DLD1 (cell line): ENCODE data around the gene ZMIZ1.

Experiments used
- in situ Hi-C: cut with HindIII; loops from 2 replicates; pipeline ENCODE4 v1.10.0; 2017; ENCODE audit warnings: low sequenced_read_pairs

Gene ZMIZ1

DNA sequence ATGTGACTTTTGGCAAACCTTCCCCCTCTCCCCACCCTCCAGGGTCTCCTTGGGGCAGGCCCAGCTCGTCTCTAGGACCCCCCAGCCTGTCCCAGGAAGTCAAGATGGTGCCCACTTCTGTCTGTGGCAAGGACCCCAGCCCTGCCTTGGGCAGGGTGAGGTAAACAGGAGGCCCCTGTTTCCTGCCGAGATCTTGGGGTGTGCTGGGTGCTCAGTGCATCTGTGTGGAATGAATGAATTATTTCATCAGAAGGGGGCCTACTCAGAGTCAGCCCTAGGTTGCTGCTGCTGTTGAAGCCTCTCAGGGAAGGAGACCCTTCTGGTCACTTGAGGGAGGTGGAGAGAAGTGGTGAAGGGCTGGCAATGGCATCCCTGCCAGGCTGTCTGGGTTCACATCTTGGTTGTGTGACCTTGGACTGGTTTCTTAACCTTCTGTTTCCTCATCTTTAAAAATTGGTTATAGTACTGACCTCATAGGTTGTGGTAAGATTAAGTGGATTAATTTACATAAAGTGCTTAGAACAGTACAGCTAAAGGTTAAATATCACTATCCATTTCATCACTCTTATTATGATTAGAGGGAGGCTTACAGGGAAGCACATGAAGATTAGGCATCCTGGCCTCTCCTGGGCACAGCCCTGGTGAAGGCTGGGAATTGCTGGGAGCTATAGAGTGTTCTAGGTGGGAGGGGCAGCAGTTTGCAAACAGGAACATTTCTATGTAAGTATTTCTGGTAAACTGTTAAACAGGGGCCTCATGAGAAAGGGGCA, 67.7 kb downstream of the ZMIZ1 start:
- in situ Hi-C loops, result no loop called here

DNA sequence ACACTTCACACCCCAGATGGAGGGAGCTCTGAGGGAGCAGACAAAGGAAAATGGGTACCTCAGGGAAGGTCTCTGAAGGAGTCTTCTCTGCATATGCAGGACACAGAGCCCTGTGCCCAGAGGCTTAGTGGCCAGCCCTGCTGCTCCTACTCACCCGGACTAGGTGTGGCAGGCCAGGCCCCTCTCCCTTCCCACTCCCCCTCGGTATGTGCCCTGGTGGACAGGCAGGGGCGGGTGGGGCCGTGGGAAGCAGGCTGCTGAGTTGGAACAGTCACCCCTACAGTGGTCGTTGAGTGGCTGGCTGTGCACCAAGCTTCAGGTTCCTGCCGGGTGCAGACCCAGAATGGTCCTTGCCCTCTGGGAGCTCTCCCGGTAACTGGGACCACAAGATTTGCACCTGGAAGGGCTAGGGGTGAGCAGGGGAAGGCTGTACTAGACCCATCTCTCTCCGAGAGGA, 68.6 kb downstream of the ZMIZ1 start:
- in situ Hi-C loops, result no loop called here

DNA sequence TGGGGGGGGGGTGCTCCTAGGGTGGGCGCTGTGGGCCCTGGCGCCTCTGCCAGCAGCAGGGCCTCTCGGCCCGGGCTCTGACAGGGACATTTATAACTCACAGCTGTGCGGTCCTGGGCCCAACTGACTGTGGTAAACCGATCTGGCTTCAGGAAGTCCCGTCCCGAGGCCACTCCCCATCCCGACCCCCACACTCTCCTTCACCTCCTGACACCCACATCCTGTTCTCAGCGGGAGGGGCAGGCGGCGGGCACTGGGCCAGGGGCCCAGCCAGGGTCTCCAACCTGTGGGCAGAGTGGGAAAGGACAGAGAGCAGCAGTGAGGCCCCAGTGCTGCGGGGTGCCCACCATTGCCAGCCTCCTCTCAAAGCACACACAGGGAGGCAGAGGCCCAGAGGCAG, 69.1 kb downstream of the ZMIZ1 start:
- in situ Hi-C loops, result no loop called here

DNA sequence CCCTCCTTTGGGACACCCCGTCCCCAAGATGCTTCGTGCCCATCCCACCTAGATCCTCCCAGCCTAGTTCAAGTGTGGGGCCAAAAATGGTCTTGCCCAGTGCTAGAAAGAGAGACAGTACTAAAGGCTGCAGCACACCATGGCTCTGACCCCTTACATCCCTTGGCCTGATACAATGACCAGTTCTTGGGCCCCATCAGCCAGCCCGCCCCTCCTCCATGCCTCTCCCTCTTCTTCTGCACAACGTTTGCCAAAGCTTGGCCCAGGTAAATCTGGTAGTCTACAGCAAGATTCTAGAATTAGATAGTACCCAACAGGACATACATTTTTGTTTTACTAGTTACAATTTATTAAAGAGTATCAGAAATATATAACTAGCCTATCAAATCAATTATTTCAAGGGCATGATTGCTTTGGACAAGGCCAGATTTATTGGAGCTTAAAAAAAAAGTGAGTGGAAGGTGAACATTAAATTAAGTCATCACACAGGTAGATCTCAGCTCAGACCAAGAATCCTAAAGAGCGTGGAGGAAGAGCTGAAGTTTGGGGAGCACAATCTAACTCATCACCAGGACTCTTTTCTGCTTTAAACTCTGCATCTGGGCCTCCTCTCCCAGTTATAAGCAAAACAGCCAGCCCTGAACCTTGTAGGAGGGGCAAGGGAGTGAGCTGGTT, 69.8 kb downstream of the ZMIZ1 start:
- in situ Hi-C loops, result no loop called here

DNA sequence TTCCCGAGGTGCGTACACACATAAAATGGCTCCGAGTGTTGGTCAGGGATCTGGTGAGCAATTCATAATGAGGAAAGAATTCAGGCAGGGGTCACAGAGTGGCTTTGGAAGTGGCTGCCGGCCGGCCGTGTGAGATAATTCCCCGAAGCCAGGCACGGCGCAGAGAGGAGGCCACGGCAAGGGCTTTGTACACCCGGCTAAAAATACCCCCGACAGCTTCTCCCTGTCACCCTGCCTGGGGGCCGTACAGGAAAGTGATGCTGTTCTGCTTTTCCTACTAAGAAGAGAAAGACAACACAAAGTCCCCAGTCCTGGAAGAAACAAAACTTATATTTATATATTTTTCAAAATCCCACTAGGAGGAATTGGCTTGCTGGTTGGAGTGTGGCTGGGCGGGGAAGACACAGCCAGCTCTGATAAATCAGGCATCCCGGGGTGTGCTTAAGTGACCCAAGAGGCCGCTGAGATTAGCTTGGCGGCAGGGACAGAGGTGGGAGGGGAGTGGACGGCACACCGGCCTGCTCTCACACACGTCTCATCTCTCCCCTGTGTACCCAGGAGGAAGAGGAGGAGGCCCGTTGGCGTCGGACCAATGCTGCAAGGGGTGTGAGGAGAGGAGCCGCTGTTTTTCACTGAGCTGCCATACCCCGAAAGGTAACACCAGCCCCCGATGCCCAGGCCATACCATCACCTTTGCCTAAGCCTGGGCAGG, 70.5 kb downstream of the ZMIZ1 start:
- in situ Hi-C loops, result no loop called here

DNA sequence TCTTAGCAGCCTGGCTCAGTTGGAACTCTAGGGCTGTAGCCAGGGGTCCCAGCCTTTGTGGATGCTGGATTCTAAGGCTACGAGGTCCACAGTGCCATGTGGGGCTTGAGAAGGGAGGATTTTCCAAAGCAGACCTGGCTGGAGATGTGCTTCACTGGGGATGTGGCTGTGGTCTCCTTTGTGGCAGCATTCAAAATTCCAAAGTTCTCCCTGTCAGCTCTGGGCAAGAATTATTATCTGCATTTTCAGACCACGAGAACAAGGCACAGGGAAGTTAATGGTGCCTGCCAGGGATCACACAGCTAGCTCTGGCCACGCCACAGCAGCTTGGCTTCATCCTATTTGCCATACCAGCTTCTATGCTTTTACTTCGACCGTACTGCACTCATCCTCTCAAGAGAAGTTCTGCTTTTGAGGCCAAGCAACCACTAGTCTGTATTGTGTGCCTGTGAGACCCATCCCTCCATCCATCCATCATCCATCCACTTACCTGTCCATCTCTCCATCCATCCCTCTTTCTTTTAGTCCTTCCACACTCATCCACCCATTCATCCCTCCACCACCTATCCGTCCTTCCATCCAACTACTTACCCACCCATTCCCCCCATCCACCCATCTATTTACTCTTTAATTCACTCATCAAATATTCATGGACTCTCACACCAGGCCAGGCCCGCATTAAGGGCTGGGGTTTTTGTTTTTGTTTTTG, 71.5 kb downstream of the ZMIZ1 start:
- in situ Hi-C loops, result no loop called here

DNA sequence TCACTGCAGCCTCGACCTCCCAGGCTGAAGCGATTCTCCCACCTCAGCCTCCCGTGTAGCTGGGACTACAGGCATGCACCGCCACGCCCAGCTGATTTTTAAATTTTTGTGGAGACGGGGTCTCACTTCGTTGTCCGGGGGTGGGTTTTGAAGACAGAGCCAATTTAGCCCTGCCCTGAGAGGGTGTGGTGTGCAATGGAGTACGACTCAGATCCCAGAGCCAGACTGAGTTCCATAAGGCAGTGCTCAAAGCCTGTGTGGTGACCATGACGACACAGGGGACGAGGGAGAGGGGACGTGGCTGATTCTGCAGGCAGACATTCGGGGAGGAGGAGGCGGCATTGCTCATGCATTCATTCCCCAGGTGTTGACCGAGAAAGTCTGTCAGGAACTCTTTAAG, 72.1 kb downstream of the ZMIZ1 start:
- in situ Hi-C loops, result no loop called here

DNA sequence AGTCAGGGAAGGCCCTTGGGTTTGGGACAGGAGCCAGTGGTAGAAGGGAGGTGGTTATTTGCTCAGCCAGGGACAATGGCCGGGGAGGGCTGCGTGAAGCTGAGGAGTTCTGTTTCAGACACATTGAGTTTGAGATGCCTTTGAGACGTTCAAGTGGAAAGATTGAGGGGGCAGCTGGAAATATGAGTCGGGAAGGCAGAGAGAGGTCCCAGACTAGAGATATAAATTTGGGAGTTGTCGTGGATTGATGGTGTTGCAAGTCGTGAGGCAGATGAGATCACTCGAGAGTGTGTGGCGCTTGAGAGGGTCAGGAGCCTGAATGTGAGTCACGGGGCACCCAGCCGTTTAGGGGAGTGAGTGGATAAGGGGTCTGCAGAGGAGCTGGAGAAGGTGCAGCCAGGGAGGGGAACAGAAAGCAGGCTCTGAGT, 73.3 kb downstream of the ZMIZ1 start:
- in situ Hi-C loops, result no loop called here

DNA sequence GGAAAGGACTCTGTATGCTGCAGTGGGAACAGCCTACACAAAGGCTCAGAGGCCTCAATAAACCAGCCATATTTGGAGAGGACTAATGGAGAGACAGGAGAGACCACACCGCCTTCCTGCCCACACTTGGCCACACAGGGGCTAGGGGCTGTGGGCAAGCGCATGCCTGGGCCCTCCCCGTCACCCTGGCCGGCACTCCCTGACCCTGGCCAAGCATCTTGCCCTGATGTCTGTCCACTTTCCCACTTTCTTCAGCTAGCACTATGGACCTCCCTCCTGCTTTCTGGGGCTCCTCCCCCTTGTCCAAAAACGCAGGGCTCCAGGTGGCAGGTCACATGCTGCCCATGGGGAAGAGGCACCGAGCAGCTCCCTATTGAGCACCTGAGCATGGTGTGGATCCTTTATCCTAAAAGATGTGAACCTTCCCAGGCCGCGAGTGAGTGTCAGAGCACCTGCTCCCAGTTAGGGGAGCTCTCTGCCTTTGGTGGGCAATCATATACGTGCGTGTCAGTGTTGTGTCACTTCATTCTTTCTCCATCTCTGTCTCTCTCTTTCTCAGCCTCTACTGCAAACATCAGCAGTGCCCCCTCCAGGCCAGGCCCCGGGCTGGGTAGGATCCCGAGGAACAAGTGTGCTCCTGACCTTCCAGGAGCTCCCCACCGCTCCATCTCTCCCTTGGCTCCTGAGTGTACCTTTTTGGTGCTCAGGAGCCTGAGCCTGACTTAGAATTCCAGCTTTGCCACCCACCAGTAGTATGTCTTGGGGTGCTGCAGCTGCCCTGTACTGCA, 74.0 kb downstream of the ZMIZ1 start:
- in situ Hi-C loops, result no loop called here

DNA sequence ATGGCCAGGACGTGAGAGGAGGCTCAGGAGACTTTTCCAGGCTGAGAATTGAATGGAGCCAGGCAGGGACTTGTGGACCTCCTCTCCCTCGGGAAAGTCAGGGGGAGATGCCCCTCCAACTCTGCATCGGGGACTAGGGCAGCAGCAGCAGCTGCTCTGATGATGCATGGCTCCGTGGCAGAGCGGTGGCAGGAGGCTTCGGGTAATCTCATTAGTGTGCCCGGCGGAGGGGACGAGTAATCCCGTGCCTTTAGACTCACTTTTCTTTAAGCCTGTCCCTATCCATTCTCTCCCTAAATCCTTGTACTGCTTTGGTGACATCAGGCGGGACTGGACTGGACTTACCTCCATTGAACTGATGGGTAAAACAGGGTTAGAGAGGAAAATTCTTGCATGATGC, 75.1 kb downstream of the ZMIZ1 start:
- in situ Hi-C loops, result no loop called here

DNA sequence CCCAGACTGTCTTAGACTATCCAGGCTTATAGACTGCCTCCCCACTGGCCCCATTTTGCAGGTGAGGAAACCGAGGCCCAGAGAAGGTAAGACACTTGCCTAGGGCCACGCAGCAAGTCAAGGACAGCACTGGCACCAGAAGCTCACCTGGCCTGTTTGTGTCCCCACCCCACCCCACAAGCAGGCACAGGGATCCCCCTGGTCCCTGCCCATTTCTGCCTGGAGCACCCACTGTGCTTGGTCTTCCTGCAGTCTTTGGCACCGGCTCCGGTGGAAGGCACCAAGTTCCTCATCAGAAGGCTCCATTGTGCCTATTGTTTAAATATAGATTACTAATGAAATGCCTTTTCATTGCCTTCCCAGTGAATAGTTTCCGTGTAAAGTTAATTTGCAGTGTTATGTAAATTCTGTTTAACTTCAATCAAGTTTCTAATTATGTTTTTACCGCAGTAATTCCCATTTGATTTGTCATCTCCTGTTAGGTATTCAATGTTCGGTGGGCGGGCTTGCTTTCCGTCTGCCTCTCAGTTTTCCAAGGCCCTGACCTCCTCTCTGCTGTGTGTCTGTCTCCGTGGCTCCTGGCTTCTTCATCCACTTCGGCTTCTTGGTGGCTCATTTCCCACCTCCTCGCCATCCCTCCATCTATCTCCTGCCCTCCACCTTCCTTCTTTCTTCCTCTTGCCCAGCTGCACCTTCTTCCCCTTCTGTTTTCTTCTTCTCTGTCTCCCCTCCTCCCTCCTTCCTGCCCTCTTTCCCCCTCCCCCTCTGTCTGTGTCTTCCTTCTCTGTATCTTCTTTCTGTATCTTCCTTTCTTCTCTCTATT, 75.8 kb downstream of the ZMIZ1 start:
- in situ Hi-C loops, result no loop called here

DNA sequence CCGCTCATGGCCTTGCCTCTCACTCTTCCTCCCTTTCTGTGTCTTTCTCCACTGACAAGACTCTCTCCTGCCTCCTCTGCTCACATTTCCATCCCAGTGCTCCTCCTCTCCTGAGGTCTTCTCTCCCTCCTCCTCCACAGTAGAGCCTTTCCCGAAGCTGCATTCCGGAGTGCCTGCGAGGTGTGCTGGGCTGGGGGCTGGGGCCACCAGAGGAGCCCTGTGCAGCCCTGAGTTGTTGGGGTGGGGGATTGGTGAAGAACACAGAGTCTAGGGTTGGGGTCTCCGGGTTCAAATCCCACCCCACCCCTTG, 76.4 kb downstream of the ZMIZ1 start:
- in situ Hi-C loops, result no loop called here

DNA sequence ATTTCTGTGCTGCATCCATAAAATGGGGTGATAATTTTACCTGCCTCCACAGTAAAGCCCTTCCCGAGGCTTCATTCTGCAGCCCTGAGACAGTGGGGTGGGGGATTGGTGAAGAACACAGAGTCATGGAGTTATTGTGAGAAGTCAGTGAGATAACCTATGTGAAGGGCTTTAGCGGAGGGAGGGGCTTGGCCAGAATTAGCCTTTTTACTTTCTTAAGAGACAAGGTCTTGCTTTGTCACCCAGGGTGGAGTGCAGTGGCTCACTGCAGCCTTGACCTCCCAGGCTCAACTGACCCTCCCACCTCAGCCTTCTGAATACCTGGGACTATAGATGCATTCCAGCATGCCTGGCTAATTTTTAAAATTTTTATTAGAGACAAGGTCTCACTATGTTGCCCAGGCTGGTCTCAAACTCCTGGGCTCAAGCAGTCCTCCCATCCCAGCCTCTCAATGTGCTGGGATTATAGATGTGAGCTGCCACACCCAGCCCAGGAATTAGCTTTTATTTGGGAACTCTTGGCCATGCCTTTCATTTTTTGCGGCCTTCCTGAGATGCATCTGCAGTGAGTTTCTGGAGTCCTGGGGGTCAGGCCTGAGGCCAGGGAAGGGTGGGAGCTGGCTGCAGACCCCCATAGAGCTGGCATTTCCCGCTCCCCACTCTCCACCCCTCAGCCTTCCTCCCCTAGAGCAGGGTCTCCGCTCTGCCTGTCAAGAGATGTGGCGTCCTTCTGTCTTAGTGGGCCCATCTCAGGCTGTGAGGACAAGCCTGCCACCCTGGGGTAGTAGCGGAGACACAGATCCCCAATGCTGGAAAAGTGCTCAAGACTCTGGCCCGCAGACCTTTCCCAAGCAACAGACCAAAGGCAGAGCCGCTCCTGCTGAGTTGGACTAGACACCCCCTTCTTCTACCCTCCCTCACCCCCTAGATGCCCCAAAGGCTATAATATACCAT, 77.0 kb downstream of the ZMIZ1 start:
- in situ Hi-C loops, result no loop called here

DNA sequence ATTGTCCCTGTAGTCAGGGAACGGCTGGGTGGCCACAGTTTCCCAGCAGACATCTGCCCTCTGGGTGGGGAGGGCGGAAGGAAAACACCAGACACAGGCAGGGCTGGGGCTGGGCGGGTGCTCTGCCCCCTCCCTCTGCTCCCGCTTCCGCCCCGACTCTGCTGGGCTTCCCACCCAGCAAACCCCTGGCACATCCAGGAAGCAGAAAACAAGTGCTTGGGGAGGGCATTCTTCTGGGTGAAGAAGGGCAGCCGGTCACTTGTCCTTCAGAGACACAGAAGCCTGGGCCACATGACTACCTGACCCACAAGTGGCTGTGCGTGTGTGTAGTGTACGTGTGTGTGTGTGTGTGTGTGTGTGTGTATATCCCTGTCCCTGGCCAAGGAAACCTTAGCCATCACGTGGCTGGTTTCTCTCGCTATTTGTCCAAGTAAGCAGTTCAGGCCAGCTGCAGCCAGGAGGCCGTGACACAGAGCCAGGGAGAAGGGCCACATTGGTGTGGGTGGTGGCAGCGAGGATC, 77.9 kb downstream of the ZMIZ1 start:
- in situ Hi-C loops, result no loop called here

DNA sequence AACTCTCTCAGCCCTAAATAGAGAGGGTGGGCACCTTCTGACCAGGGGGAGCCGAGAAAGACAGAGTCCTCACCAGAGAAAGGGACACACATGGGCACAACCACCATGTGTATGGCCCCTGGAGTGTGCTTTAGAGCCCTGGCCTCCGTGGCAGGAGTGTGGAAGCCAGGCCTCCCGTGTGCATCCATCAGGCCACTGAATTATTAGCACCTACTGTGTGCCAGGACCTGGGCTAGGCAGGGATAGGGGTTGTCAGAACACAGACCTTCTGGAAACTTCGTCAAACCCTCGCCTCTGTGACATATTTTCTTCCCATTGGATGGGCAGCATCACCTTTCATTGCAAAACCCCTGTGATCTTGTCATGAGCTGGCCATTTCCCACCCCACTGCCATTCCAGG, 78.5 kb downstream of the ZMIZ1 start:
- in situ Hi-C loops, result no loop called here

DNA sequence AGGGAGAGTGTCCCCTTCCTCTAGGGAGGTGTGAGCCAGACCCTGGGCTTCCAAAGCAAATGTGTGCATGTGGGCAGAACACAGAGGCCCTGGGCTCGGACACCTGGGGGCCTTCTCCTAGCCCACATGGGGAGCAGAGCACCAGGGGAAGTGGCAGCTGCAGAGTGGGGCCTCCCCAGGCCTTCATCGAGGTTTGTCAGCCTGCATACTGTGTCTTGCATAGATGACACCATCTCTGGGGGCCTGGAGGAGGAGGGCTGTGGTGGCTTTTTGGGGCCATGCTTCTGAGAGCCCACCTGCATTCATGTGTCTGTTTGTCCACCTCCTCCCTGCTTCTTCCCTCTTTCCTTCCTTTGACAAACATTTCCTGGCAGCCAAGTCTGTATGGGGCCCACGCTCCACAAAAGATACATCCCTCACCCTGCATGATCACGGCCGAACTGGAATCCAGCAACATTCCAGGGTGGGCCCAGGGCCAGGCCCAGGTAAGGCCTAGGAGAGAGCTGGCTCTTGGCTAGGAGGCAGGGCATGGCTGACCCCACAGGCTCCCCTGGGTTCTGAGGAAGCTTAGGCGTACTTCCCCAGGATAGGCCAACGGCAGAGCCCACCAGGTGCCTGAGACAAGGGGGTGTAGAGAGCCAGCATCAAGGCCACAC, 79.2 kb downstream of the ZMIZ1 start:
- in situ Hi-C loops, result no loop called here

DNA sequence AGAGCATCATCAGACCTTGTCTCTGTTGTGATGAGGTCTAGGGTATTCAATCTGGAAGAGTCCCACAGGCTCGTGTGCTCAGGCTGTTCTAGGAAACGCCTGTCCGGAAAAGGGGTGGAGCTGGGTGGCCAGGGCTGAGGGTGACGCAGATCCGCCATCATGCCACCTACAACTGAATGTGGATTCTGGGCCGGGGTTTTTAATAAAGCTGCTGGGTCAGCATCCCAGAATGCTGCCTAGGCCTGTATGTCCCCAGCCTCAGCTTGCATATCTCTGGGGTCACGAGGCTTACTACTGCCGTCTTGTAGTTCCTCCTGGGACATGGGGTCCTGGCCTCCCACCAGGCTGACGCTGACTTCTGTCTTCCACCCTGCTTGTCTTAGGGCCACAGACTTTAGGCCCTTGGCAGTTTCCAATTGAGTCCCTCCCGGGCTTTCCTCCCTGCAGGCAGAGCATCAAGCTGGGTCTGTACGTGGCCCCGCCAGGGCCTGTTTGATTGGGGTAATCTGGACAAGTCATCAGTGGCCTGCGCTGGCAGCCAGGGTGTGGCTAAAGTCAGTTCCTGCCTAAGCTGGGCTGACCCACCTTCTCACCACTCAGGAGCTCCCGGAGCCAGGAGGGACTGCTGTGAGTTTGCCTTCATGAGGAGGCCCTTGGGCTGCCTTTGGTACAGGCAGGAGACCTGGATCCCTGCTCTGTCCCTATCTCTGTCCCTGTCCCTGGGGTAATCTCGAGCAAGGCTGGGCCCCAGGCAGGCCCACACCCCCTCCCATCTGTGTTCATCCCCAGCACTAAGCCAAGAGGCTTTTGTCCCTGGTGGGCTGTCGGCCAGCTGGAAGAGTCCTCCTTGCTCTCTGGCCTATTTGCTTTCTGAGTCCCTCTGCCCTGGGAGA, 79.9 kb downstream of the ZMIZ1 start:
- in situ Hi-C loops, result no loop called here
